Chondrocyte (in vitro differentiated cells): Measurements from ENCODE around the gene CST9L. TPM values are rescaled to one million over a fixed set of nuclear protein-coding genes. Genes with fewer than 3 reads are reported as not detected.

ENCODE experiments used
- DNase-seq: peaks from one replicate; pipeline ENCODE4 v3.0.0; 2021; ENCODE audit warnings: mixed read lengths, low spot score
- H3K27ac Mint-ChIP-seq: one replicate; pipeline ENCODE4 v1.8.0; 2021; ENCODE audit warnings: mild to moderate bottlenecking, moderate library complexity, mixed read lengths; ENCODE audit not compliant: unreplicated experiment
- H3K27me3 Mint-ChIP-seq: 2 replicates; pipeline ENCODE4 v1.8.0; 2021; ENCODE audit warnings: low read depth, mixed read lengths
- H3K36me3 Mint-ChIP-seq: 2 replicates; pipeline ENCODE4 v1.8.0; 2021; ENCODE audit warnings: low read depth, mixed read lengths
- H3K4me1 Mint-ChIP-seq: 2 replicates; pipeline ENCODE4 v1.8.0; 2021; ENCODE audit warnings: low read depth, mild to moderate bottlenecking, mixed read lengths
- H3K4me3 Mint-ChIP-seq: one replicate; pipeline ENCODE4 v1.8.0; 2021; ENCODE audit warnings: mild to moderate bottlenecking, moderate library complexity, mixed read lengths; ENCODE audit not compliant: unreplicated experiment
- H3K9me3 Mint-ChIP-seq: 2 replicates; pipeline ENCODE4 v1.8.0; 2021; ENCODE audit warnings: low read depth, mixed read lengths
- total RNA-seq: library from RNA; stranded (reverse); gene quantifications from 3 replicates; pipeline ENCODE4 v1.2.1, GENCODE V29; 2021
- TF ChIP-seq, protein P1 (sequence below): fragments of 200-600 bp; sonication (generic); IDR thresholded peaks from 2 replicates; pipeline ENCODE4 v1.5.0; 2021; ENCODE audit warnings: antibody characterized with exemption, mild to moderate bottlenecking, moderate library complexity

CST9L gene
- total RNA-seq, 1 donor from 2014 or later, result not detected

DNA sequence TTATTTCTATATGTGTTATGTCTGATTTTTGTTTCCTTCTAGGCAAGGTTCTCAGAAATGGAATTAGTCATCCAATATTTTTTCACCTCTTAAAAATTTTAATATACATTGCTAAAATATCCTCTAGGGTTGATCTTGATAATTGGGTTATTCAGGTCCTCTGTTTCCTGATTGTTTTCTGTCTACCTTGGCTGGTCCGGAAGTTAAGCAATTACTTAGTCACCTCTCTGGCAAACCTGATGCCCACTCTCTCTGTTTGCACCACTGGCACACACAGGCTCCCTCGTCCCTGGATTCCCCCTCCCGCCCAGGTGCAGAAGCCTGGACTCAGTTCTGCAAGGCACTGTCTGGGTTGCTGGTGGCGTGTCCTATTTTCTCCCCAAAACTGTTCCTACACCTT is 27.7 kb downstream of the CST9L start:
- TF ChIP-seq, protein P1, sequence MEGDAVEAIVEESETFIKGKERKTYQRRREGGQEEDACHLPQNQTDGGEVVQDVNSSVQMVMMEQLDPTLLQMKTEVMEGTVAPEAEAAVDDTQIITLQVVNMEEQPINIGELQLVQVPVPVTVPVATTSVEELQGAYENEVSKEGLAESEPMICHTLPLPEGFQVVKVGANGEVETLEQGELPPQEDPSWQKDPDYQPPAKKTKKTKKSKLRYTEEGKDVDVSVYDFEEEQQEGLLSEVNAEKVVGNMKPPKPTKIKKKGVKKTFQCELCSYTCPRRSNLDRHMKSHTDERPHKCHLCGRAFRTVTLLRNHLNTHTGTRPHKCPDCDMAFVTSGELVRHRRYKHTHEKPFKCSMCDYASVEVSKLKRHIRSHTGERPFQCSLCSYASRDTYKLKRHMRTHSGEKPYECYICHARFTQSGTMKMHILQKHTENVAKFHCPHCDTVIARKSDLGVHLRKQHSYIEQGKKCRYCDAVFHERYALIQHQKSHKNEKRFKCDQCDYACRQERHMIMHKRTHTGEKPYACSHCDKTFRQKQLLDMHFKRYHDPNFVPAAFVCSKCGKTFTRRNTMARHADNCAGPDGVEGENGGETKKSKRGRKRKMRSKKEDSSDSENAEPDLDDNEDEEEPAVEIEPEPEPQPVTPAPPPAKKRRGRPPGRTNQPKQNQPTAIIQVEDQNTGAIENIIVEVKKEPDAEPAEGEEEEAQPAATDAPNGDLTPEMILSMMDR, result no peak
- Mint-ChIP-seq H3K4me1 (no peaks in the 10 kb centered on the region), H3K9me3 (no peaks in the 10 kb centered on the region), H3K4me3 (no peak overlapping the region), H3K27me3 (peaks cover 4% of the 10 kb centered on the region), H3K36me3 (no peaks in the 10 kb centered on the region), H3K27ac (no peak overlapping the region)
- no peak for DNase-seq

DNA sequence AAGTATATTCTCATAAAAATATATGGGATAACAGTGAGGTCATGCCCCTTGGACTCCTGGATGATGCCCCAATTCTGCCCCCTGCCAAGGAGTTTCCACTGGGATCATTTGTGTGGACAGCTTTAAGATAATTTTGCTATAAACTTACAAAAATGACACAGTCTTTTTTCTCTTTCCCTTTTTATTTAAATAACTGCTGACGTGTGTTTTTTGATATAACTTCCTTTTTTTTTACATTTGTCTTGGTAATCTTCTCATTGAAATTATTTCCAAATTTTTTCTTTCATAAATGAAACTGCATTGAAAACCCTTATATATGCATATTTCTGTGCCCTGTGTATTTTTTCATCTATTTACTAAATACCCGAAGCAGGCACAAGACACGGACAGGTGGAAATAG is 31.3 kb downstream of the CST9L start:
- no peak for DNase-seq
- Mint-ChIP-seq H3K36me3 (no peaks in the 10 kb centered on the region), H3K4me1 (no peaks in the 10 kb centered on the region), H3K9me3 (no peaks in the 10 kb centered on the region), H3K4me3 (no peak overlapping the region), H3K27me3 (peaks cover 4% of the 10 kb centered on the region), H3K27ac (no peak overlapping the region)
- TF ChIP-seq, protein P1, result no peak

DNA sequence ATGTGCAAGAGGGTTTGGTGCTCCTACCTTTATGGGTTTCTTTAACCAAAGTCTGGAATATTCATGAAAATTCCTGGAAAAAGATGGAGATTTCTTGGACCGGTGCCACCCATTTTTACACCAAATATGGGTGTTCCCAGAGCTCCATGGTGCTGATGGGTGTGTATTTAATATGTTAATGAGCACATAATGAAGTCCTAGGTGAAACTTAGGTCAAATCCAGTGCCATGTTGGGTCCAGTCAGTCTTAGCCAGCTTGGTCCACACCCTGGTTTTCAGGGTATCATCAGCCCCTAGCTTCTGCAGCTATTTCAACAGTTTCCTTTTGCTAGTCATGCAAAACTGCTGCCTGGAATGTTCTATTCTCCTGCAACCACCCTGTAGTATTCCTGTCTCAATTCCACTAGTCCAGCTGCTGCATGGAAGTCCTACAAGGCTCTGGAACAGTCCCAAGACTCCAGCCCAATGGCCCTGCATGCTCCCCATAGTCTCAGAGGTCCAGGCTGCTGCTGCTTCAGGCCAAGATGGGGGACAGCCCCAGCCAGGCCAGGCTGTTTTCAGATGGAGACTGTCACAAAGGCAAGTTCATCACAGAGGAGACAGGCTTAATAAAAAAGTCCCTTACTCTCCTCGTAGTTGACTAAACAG is 31.8 kb downstream of the CST9L start:
- DNase-seq, result no peak
- Mint-ChIP-seq H3K4me1 (no peaks in the 10 kb centered on the region), H3K4me3 (no peak overlapping the region)

DNA sequence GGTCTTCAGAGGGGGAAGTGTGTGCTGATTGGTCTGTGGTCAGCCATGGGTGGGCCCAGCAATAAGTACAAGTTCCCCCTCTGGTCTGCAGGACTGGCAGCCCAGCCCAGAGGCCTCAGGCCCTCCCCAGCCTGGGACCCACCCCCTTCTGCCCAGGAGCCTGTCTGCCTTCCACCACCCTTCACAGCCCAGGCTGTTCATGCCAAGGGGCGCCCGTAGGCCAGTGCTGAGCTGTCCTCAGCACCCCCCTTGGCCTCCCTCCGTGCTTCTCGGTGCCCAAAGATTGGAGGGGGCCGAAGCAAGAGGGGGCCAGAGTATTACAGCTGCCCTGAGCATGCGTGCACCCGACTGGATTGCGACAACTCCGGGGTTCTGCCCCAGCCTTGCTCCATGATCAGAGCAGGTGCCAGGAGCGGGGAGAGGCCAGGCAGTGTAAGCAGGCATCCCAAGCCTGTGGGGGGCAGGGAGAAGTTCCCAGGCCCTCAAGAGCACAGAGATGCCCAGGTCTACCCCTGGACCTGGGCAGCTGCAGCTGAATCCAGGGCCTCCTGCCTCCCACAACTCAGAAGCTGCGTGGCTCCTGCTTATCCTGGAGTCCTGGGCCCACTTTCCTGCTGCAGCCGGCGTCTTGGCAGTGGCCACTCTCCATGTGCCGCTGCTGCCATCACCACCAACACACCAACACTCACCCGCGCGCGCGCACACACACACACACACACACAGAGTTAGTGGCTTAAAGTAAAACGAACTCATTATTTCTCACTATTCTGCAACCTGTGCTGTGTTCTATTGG is 33.3 kb downstream of the CST9L start:
- Mint-ChIP-seq H3K36me3 (no peaks in the 10 kb centered on the region), H3K4me3 (no peak overlapping the region), H3K27ac (no peak overlapping the region), H3K27me3 (peaks cover 4% of the 10 kb centered on the region), H3K9me3 (peaks cover 4% of the 10 kb centered on the region), H3K4me1 (no peaks in the 10 kb centered on the region)
- TF ChIP-seq, protein P1, result no peak
- no peak for DNase-seq

More for the DNA sequence above, 31.8 kb downstream of the CST9L start:
- H3K36me3 Mint-ChIP-seq, result no peaks in the 10 kb centered on the region
- H3K9me3 Mint-ChIP-seq, result no peaks in the 10 kb centered on the region
- H3K27me3 Mint-ChIP-seq, result peaks cover 4% of the 10 kb centered on the region
- TF ChIP-seq, protein P1, result no peak
- H3K27ac Mint-ChIP-seq, result no peak overlapping the region

DNA sequence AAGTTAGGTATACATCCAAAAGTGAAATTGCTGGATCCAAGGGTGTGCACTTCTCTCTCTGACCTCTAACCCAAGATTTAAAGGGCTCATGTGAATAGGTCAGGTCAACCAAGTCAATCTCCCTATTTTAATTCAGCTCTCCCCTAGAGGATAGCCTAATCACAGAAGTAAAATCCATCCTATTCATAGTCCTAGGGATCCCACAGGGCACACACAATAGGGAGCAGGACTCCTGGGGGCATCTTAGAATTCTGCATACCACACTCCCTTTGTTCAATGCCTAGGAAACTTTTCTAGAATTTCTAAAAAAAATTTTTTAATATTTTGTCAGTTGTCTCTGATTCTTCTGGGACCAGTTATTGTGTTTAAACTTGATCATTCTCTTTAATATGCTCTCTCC is 35.1 kb downstream of the CST9L start:
- H3K9me3 Mint-ChIP-seq, result peaks cover 15% of the 10 kb centered on the region
- no peaks in the 10 kb centered on the region for H3K36me3 Mint-ChIP-seq
- H3K27ac Mint-ChIP-seq, result no peak overlapping the region
- DNase-seq, result no peak
- no peaks in the 10 kb centered on the region for H3K4me1 Mint-ChIP-seq
- no peak overlapping the region for H3K4me3 Mint-ChIP-seq
- TF ChIP-seq, protein P1, result no peak
- H3K27me3 Mint-ChIP-seq, result no peaks in the 10 kb centered on the region
